Middle frontal gyrus (tissue), 1 donor: ENCODE measurements around the gene EIF3L.

Experiments used
- DNase-seq: peaks from one replicate; pipeline ENCODE4 v3.0.0-alpha.2; 2015; ENCODE audit warnings: low spot score; ENCODE audit errors: extremely low spot score

EIF3L gene

GRCh38 chr22:37905534-37906363 is 56.5 kb downstream of the EIF3L start, which contains the start of gene MICALL1:
MICALL1 (plus strand) TSS chr22:37906297; CDS start chr22:37906423, 126 bp downstream.
- DNase-seq = no peak

DNA sequence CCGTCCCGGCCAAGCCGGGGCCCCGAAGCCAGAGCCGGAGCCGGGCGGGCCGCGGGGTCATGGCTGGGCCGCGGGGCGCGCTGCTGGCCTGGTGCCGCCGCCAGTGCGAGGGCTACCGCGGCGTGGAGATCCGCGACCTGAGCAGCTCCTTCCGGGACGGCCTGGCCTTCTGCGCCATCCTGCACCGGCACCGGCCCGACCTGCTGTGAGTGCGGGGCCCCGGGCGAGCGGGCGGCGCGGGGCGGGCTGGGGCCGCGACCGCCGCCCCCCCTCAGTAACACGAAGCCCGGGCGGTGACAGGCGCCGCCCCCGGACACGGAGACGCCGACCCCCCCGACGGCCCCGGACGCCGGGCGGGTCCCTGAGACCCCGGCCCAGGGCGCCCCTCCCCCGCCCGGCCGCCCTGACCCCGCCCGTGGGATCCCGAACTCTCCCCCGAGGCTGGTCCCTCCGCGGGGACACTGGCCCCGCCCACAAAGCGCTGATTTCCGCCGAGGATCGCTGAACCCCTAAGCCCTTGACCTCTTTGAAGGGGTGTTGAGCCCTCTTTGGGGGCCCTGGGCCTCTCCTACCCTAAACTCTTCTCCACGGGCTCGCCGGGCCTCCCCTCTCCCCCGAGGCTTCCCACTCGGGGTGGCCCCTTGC is 57.3 kb downstream of the EIF3L start:
- no peak for DNase-seq

DNA sequence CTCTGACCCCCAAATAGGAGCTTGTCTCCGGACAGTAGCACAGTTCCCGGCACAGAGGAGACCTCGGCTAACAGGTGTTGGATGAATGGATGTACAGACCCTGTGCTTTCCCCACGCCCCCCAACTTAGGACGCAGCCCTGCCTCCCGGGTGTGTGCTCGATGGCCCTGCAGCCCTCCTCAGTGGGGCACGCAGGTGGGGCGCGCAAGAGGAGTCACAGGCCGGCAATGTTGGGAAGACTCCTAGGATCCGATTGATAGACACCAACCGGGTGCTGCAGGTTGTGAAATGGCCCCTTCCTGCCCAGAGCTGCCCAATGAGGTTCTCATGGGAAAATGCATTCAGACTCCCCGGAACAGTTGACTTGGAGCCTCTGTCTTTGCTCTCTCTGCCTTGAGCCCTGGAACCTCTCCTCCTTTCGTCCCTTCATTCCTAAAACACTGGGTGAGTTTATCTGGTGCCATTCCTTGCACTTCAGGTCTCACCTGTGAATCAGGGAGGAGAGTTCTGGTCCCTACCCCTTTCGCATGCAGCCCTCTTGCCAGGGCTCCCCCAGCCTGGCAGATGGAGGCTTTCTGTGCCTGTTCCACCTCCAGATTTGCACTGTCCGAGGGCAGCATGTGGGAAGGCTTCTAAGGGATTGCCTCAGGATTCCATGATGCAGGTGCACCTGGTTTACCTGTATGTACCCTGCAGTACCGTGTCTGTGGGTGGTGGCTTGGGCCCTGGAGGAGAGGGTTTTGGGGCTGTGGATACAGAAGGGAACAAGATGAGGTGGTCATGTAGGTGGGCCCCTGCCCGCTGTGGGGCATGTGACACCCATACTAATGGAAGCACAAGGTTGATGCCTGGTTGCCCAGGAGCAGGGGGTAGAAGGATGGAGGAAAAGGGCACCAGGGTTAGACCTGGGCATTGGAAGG is 58.1 kb downstream of the EIF3L start:
- DNase-seq = no peak

- no peak for DNase-seq
Observed at GRCh38 chr22:37909766-37910165, 60.5 kb downstream of the EIF3L start.

GRCh38 chr22:37910890-37911672 is 61.9 kb downstream of the EIF3L start:
- DNase-seq = no peak

- DNase-seq = no peak
Observed at GRCh38 chr22:37911697-37912096, 62.5 kb downstream of the EIF3L start.

- DNase-seq = no peak
Observed at GRCh38 chr22:37912171-37912570, 63.0 kb downstream of the EIF3L start.

GRCh38 chr22:37913233-37913721 is 64.1 kb downstream of the EIF3L start:
- DNase-seq = no peak

- no peak for DNase-seq
Observed at GRCh38 chr22:37916311-37916710, 67.1 kb downstream of the EIF3L start.

DNA sequence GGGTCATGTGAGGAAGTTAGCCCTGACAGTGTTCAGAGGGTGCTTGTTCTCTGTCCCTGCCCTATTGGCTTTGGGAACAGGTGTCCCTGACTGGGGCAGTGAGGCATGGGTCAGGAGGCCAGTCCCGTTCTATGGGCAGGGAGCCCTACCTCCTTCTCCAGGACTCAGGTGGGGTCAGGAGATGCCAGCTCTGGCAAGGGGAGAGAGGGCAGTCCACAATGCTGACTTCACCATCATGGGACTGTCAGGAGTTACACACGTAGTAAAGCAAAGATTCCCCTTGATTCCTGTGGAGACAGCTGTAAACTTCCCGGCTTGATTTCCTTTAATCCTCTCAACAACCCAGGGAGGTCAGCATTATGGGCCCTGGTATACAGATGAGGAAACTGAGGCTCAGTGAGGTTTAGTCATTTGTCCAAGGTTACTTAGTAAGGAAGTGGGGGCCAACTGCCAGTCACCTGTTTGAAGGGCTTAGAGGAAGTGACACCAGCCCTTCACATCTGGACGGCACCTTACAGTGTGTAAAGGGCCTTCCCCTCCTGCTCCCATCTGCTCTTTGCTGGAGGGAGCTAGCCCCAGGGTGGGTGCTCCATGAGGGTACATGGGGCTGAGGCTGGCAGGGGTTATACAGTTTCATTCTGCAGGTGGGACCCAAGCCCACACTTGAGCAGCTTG is 68.8 kb downstream of the EIF3L start:
- no peak for DNase-seq

DNA sequence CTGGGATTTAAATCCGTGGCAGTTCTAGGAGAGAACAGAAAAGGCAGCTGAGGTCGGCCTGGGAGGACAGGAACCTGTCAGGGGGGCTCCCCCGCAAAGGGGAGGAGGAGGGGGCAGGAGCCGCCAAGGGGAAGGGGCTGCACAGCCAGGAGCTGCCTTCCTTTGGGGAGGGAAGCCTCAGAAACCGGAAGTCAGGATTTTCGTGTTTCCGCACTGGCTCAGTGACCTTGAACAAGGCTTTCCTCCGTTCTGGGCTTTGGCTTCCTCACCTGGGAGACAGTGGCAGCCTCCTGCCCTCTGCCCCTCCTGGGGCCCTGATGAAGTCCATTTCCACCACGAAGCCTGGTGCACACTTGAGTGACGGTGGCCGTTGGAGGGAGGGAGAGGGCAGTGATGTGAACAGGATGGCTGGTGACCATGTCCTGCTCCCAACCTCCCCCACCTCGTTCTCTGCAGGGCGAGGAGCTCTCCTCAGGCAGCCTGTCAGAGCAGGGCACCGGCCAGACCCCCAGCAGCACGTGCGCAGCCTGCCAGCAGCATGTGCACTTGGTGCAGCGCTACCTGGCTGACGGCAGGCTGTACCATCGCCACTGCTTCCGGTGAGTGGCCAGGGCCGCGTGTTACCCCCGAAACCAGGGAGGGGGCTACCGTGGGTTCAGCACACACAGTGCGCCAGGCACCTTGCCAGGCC is 69.5 kb downstream of the EIF3L start:
- no peak for DNase-seq

GRCh38 chr22:37920126-37920525 is 70.9 kb downstream of the EIF3L start:
- DNase-seq = no peak

GRCh38 chr22:37922191-37922590 is 73.0 kb downstream of the EIF3L start:
- no peak for DNase-seq

- DNase-seq = no peak
Observed at GRCh38 chr22:37923927-37924326, 74.7 kb downstream of the EIF3L start.

DNA sequence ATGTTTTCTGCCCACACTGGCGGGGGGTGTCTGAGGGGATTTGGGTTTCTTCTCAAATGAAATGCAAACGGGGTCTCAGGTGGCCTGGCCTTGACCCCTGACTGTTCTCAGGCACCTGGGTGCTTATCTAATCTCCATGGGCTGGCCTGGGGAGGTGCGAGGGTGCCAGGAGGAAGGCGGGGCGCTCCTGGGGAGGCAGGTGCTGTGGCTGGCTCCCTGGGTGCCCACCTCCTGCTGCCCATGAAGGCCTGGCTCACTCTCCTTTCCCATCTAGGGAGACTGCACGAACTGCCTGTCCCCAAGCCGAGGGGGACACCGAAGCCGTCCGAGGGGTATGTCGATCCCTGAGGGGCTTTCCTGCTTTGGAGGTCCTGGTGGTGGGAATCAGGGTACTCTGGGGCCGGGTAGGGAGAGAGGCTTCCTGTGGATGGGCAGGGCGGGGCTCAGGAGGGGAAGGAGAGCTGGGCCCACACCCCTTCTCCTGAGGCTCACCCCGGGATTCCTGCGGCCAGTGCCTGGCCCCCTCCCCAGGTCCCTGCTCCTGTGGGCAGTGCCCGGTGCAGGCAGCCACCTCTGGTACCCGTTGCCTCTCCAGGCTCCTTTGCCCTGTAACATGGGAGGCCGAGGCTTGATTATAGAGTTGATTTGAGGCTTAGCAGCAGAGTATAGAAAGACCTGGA is 75.3 kb downstream of the EIF3L start:
- DNase-seq = no peak

- no peak for DNase-seq
Observed at GRCh38 chr22:37925330-37925729, 76.1 kb downstream of the EIF3L start.

GRCh38 chr22:37925767-37926166 is 76.5 kb downstream of the EIF3L start:
- DNase-seq = no peak

- DNase-seq = no peak
Observed at GRCh38 chr22:37926358-37926757, 77.1 kb downstream of the EIF3L start.
